HG02840 (cell line): Measurements from ENCODE around the gene TRIM65.
A peak's percentile ranks its signal among the peaks of the same experiment; 100 is the strongest.
"Not testable (repeated sequence)": the region's sequence is repeated elsewhere in the genome, so short reads cannot be mapped to it uniquely, and the experiment has no call there.

ENCODE experiments used
- ATAC-seq: cut with Tn5 transposase; IDR thresholded peaks from one replicate; pipeline ENCODE4 v1.9.1; 2021; ENCODE audit warnings: mild to moderate bottlenecking, moderate library complexity, moderate number of reproducible peaks; ENCODE audit not compliant: unreplicated experiment, low FRiP score

TRIM65 gene

DNA sequence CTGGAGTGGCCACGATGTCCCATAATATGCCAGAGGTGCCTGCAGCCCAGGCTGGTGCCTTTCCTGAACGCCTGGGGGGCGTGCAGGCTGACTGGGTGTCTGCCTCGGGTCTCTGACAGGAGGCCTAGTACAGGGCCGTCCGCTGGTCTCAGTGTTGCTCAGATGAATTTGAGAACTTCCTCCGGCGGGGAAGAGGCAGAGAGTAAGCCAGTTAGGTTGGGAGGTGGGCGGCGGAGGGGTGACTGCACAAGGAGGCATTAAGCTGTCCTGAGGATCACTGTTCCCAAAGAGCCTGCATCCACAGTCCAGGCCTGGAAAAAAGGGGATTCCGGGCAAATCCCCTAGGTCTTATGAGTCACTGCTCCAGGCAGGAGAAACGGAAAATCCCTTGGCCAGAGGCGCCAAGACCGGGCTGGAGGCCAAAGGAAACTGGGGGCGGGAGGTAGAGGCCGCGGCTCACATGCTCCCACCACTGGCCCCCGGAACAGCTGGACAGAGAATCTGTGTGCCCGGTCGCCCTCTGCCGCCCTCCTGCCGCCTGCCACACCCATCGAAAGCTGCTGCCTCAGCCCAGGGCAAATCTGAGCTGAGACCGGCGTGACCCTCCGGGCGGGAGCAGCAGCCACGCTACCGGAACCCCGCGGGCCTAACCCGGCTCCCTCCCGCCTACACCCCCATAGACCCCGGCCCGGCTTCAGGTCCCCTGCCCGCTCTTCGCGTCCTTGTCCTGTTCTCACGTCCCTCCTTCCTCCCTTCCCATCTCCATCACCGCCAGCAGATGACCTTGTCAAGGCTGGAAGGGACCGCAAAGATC is 19.6 kb downstream of the TRIM65 start:
- no peak for ATAC-seq

- ATAC-seq, result no peak
These were observed 20.4 kb downstream of the TRIM65 start for GRCh38 chr17:75876190-75876937.

DNA sequence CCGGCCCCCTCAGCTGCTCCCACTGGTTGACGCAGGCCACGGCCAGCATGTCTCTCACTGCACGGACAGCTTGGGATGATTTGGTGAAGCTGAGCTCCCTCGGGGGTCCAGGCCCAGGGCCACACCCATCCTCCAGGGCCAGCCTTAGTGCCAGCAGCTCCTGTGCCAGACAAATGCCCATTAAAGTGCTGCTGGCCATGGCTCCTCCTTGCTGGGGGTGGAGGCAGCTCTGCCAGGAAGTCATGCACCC is 20.9 kb downstream of the TRIM65 start:
- ATAC-seq, result no peak

DNA sequence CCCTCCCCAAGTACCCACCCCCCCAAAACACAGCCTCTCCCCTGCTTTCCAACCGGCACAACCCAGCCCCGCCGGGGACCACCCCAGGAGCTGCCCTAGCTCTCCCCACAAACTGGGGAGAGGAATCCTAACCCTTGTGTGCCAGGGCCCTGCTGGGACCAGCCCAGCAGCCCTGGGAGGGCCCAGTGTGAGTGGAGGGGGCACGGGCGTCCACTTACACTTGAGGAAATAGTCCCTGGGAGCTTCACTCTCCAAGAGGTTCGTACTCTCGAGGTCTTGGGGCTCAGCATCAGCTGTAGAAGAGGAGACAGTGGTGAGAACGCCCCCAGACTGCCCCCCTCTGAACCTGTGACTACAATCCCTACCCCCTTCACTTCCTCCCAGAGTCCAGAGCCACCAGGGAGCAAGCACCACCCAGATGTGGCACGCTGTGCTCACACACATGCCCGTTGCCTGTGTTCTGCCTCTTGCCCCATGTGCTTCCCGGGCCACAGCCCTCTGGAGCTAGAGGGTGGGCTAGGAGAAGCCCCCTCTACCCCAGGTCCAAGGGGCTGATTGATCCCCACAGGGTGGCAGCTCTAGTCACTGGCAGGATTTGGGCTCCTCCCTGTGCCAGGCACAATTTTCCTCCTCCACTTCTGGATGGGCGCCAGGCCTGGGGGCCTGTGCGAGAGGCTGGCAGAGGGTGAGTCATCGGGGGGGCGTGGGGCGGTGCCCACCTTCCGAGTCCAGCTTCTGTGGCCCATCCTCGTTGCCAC is 21.4 kb downstream of the TRIM65 start:
- no peak for ATAC-seq

GRCh38 chr17:75874323-75875181 is 22.2 kb downstream of the TRIM65 start:
- ATAC-seq, result no peak

- ATAC-seq, result no peak
These were observed 23.0 kb downstream of the TRIM65 start for GRCh38 chr17:75873587-75874322.

GRCh38 chr17:75872434-75873351 is 24.1 kb downstream of the TRIM65 start:
- no peak for ATAC-seq

GRCh38 chr17:75870228-75870627 is 26.5 kb downstream of the TRIM65 start:
- not testable (repeated sequence) for ATAC-seq

DNA sequence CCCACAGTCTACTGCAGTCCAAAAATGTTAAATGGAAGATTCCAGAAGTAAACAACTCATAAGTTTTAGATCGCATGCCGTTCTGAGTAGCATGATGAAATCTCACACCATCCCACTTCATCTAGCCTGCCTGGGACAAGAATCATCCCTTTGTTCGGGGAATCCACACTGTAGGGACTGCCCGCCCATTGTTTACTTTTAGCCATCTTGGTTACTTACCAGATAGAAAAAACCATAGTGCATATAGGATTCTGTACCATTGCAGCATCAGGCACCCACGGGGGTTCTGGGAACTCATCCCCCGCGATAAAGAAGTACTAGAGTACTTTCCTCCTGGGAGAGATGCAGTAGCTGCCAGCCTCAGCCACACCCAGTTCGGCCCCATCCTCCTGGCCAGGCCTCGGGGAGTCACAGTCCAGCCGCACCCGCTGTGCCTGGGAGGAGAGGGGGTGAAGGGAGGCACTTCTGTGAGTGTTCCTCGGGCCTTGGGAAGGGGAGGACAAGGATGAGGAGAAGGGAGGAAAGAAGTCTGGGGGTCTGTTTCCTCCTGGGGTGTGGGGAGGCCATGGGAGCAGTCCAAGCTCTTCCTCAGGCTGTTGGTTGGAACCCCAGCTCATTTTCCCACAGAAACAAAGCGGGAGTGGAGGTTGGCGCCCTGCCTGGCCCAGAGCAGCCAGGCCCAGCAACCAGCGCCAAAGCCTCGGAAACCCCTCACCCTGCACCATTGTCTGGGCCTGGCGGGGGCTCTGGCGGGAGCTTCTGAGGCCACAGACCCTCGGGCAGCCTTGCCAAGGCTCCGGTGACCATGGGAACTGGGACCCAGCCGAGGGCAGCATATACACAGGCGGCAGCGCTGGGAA is 27.2 kb downstream of the TRIM65 start:
- ATAC-seq, result no peak

GRCh38 chr17:75868730-75869281 is 27.9 kb downstream of the TRIM65 start:
- ATAC-seq, result not testable (repeated sequence)

GRCh38 chr17:75865404-75866188 is 31.2 kb downstream of the TRIM65 start:
- ATAC-seq, result not testable (repeated sequence)

GRCh38 chr17:75864887-75865286 is 31.9 kb downstream of the TRIM65 start:
- ATAC-seq, result not testable (repeated sequence)

DNA sequence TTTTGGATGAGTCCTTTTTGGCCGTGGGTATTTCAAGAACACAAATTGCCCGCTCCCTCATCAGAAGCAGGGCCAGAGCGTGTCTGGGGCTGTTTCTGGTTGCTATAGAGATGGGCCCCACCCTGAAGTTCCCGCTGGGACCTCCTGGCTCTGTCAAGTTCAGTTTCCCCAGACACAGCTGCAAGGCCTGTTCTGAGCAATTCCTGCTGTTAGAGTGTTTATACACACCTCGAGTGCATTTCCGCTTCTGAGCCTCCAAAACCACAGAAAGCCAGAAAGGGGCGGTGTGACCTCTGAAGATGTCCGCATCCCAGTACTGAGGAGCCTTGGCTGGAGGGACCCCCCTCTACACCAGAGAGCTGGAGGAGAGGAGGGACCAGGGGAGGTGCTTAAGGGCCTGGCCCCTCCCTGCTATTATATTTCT is 32.3 kb downstream of the TRIM65 start:
- peak; percentile 61 for ATAC-seq

GRCh38 chr17:75861927-75862317 is 34.8 kb downstream of the TRIM65 start:
- ATAC-seq, result no peak

- not testable (repeated sequence) for ATAC-seq
These were observed 37.4 kb downstream of the TRIM65 start for GRCh38 chr17:75859358-75859757.

DNA sequence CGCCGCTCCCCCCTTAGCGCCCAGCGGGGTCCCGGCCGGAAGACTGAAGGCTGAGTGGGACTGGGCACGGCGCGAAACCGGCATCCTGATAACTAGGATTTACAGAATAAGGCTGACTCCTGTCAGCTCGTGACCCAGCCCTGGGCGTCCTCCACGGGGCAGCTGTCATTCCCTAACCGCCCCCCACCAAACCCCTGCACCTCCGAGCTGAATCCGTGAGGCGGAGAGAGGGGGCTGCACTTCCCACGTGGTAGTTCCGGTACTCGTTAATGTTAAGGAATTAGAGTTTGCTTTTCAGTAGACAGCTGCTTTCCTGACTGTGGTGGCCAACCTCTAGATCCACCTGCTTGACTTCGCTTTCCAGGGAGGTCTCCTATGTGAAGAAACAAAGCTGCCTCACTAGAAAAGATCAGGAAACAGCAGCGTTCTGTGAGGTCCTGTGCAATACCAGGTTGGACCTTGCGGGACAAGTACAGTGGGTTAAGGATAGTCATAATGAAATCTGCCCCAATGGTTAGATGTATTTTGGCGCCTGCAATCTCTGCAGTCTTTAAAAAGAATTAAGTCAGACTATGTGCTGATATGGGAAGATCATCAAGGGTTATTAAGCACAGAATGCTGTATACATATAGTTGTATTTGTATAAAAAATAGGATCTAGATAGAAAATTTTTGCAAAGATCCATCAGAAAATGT is 40.5 kb downstream of the TRIM65 start:
- ATAC-seq, result no peak
